HFF-Myc (cell line): ENCODE data around the gene MARCHF4.
"Not testable (repeated sequence)": the region's sequence is repeated elsewhere in the genome, so short reads cannot be mapped to it uniquely, and the experiment has no call there.

Experiments used
- DNase-seq: peaks from one replicate; pipeline ENCODE4 v3.0.0-alpha.2; 2011; ENCODE audit warnings: low read depth; ENCODE audit errors: extremely low read depth
- H3K4me3 ChIP-seq: replicated peaks from 2 replicates; pipeline ENCODE4 v1.5.1; 2011; ENCODE audit warnings: low read depth, mild to moderate bottlenecking, control low read depth, low read length
- CTCF ChIP-seq: IDR thresholded peaks from 2 replicates; pipeline ENCODE4 v1.5.1; 2012; ENCODE audit warnings: mild to moderate bottlenecking, low read depth, low read length, control low read depth; ENCODE audit errors: missing control alignments

Gene MARCHF4

GRCh38 chr2:216392018-216392562, 19.8 kb upstream of the MARCHF4 start:
- H3K4me3 ChIP-seq: no peak overlapping the region
- TF ChIP-seq CTCF: no peak
- no peak for DNase-seq

- no peak for TF ChIP-seq CTCF
- no peak overlapping the region for H3K4me3 ChIP-seq
- DNase-seq: no peak
These were observed 19.1 kb upstream of the MARCHF4 start for GRCh38 chr2:216391401-216391800.

GRCh38 chr2:216389570-216389969, 17.3 kb upstream of the MARCHF4 start:
- no peak overlapping the region for H3K4me3 ChIP-seq
- no peak for DNase-seq
- TF ChIP-seq CTCF: no peak

- no peak for DNase-seq
- TF ChIP-seq CTCF: no peak
- H3K4me3 ChIP-seq: no peak overlapping the region
These were observed 16.0 kb upstream of the MARCHF4 start for GRCh38 chr2:216388046-216388884.

- no peak for DNase-seq
- no peak overlapping the region for H3K4me3 ChIP-seq
- TF ChIP-seq CTCF: no peak
These were observed 15.0 kb upstream of the MARCHF4 start for GRCh38 chr2:216387262-216387661.

GRCh38 chr2:216385478-216385877, 13.2 kb upstream of the MARCHF4 start:
- H3K4me3 ChIP-seq: no peak overlapping the region
- no peak for DNase-seq
- TF ChIP-seq CTCF: no peak

GRCh38 chr2:216384409-216384808, 12.1 kb upstream of the MARCHF4 start:
- H3K4me3 ChIP-seq, DNase-seq: not testable (repeated sequence)
